HG02588 (cell line): Measurements from ENCODE around the gene HIVEP1.
"Not testable (repeated sequence)": the region's sequence is repeated elsewhere in the genome, so short reads cannot be mapped to it uniquely, and the experiment has no call there.

Experiments used
- ATAC-seq: cut with Tn5 transposase; IDR thresholded peaks from one replicate; pipeline ENCODE4 v1.9.1; 2021; ENCODE audit warnings: mild to moderate bottlenecking, moderate library complexity; ENCODE audit not compliant: unreplicated experiment

HIVEP1 gene

DNA sequence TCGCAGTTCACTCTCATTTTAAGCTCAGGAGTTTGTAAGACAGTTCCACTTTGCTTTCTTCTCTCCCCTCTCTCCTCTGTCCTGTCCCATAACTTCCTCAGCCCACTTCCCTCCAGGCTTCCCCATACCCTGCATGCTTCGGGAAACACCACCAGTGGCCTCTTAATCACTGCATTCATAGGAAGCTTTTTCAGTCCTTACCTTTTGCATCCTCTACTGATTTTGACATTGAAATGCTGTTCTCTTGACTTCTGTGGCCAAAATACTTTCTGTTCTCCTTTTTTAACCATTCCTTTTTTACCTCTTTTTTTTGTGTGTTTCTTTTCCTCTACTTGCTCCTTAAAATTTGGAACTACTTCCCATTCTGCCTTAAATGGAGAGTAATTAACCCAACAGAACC is 69.7 kb downstream of the HIVEP1 start:
- no peak for ATAC-seq

GRCh38 chr6:12082368-12082767 is 70.3 kb downstream of the HIVEP1 start:
- no peak for ATAC-seq

- ATAC-seq = no peak
Observed at GRCh38 chr6:12083302-12083701, 71.2 kb downstream of the HIVEP1 start.

GRCh38 chr6:12083763-12084162 is 71.7 kb downstream of the HIVEP1 start:
- ATAC-seq = no peak

- ATAC-seq = no peak
Observed at GRCh38 chr6:12084681-12085080, 72.6 kb downstream of the HIVEP1 start.

DNA sequence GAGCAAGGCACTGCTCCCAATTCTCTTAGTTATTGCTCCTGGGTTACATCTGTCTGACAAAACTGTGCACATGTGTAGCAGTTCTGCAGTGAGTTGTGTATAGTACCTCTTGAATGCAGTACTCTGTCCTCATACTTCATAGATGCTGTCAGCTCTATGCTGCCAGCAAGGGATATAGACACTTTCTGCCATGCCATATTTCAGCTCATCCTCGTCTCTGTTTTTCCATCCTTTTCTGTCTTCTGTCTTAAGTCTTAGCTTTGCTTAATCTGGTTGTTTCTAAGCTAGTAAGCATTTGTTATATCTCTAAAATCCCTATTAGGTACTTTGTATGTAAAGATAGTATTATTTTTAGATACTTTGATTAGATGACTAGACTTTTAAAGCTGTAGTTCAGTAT is 76.4 kb downstream of the HIVEP1 start:
- no peak for ATAC-seq

GRCh38 chr6:12090714-12091113 is 78.6 kb downstream of the HIVEP1 start:
- no peak for ATAC-seq

- no peak for ATAC-seq
Observed at GRCh38 chr6:12092762-12093161, 80.7 kb downstream of the HIVEP1 start.

DNA sequence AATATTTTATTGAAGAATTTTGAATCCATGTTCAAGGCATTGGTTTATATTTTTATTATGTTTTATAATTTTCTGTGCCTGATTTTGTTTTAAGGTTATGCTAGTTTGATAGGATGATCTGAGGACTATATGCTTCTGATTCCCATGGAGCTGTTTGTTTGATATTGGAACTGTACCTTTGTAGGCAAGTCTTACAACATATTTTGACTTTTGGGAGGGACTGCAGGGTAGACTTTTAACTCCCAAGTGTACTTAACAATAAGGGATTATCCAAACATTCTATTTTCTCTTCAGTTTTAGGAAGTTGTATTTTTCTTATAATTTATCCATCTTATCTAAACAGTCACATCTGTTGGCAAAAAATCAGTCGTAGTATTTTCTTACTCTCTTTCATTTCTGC is 82.6 kb downstream of the HIVEP1 start:
- no peak for ATAC-seq

DNA sequence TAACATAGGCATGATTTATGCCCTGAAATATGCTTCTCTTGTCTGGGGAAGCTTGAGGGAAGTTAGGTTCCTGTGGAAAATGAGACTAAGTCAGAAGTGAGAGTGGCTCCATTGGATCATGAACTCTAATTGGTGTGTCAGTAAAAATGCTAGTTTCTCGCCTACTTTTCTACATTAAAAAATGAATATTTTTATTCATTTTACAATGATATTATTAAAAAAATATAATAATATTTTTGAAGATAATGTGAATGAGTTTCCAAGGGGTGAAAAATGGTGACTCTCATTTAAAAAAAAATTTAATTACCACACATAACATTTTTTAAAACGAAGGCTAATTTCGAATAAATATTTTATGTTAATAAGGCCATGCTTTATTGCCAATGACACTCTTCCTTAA is 84.2 kb downstream of the HIVEP1 start:
- ATAC-seq = no peak

- ATAC-seq = no peak
Observed at GRCh38 chr6:12097791-12098190, 85.7 kb downstream of the HIVEP1 start.

GRCh38 chr6:12099623-12100338 is 87.7 kb downstream of the HIVEP1 start:
- no peak for ATAC-seq

DNA sequence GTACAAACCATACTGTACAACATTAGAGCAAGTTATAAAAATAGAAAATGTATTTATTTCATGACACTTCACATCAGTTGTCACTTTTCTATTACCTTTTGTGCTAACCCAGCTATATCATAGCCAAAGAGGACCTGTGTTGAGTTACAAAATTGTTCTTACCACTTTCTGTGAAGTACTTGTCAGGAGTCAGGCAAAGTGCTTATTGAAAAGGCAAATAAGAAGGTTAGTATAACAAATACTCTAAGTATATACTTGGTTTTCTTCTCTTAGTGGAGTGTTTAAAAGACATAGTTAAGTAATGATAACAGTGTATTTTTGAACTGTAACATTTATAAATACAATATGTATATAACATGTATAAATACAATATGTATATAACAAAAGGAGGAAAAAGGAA is 88.9 kb downstream of the HIVEP1 start:
- ATAC-seq = no peak

DNA sequence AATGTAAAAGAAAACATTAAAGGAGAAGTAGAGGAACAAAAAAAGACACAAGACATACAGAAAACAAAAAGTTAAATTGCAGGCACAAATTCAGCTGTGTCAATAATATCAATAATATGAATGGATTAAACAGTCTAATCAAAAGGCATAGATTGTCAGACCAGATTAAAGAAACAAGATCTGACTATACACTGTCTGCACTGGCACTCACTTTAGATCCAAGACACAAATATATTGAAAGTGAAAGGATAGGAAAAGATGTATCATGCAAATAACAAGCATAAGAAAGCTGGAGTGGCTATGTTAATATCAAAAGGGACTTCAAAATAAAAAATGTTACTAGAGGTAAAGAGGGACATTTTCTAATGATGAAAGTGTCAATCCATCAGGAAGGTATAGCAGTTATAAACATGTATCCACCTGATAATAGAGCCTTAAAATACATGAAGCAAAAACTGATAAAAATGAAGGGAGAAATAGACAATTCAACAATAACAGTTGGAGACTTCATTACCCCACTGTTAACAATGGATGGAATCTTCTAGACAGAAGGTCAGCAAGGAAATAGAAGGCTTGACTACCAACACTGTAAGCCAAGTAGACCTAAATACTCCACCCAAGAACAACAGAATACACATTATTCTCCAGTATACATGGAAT is 89.7 kb downstream of the HIVEP1 start:
- no peak for ATAC-seq

DNA sequence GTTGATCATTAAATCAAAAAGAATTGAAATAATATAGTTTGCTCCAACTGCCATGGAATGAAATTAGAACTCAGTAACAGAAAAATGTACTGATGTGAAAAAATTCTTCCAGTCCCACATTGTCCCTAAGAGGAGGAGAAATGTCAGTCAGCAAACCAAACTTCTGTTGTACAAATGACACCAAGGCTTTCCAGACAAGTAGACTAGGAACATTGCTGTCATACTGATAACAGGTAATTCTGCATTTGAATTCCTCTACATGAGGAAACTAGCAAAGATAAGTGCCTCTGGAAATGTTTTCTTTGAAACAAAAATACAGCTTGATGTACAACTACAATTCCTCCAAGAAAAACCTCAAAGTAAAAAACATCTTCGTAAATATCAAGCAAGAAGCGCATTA is 90.2 kb downstream of the HIVEP1 start:
- no peak for ATAC-seq

DNA sequence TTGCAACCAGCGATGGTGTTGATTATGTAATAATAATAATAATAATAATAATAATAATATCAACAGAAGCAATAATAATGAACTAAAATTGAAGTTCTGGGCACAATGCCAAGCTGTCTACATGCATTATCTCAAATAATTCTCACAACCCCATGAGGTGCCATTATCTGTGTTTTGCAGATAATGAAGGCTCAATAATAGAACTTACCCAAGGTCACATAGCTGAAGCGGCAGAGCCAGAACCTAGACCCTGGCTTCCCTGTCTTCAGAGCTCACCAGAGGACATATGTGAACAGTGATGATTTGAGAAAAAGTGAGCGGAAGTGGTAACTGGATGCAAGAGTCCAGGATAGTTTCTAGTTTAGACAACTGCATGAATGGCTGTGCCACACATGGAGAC is 91.0 kb downstream of the HIVEP1 start:
- ATAC-seq = no peak

GRCh38 chr6:12105271-12105670 is 93.2 kb downstream of the HIVEP1 start:
- ATAC-seq = no peak

- ATAC-seq = not testable (repeated sequence)
Observed at GRCh38 chr6:12108376-12108775, 96.3 kb downstream of the HIVEP1 start.

DNA sequence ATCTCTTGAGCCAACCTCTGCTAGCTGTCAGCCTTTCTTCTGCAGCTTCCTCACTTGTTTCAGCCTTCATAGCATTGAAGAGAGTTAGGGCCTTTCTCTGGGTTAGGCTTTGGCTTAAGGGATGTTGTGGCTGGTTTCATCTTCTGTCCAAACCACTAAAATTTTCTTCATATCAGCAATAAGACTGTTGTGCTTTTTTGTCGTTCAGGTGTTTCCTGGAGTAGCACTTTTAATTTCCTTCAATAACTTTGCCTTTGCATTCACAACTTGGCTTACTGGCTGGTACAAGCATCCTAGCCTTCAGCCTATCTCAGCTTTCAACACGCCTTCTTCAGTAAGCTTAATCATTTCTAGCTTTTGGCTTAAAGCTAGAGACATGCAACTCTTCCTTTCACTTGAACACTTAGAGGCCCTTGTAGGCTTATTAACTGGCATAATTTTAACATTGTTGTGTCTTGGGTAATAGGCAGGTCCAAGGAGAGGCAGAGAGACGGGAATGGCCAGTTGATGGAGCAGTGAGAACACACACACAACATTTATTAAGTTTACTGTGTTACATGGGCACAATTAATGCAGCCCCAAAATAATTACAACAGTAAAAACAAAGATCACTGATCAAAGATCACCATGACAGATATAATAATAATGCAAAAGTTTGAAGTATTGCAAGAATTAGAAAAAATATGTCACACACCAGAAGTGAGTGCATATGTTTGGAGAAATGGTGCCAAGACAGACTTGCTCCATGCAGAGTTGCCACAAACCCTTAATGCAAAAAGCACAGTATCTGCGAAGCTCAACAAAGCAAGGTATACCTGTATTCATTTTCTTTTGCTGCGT is 98.6 kb downstream of the HIVEP1 start:
- ATAC-seq = no peak

DNA sequence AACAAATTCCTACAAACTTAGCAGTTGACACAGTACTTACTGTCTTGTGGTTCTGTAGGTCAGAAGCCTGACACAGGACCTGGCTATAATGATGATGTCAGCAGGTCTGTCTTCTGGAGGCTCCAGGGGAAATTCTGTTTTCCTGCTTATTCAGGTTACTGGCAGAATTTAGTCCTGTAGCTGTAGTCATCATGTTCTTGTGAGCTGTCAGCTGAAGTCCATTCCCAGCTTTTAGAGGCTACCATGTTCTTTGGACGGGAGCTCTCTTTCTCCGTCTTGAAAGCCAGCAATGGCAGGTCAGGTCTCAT is 99.2 kb downstream of the HIVEP1 start:
- no peak for ATAC-seq

DNA sequence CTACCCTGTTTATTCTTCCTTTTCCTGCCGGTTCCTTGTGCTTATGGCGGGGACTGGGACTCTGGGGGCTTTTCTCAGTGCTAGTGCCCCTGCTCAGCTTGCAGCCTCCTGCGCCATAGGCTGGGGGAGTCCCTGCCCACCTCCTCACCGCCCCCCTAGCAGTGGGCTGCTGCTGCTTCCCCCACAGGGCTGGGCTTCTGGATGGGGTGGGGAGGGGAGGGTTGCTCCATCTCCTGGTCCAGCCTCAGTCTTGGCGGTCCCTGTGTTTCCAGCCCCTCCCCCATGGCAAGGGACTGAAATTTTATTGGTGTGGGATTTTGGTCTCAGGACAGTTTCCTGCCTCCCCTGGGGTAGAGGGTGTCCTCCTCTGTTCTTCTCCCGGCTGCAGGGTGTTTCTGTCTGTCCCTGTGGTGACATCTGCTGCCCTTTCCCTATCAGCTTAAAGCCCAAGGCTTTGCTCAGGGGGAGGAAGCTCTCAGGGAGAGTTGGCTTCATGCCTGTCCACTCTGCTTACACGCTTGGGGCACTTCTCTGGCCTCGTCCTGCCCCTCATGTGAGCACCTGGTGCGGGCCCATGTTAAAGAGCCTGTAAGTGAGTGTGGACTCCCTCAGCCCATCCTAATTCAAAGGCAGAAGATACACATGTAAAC is 100.6 kb downstream of the HIVEP1 start:
- peak; percentile 5 for ATAC-seq

GRCh38 chr6:12113190-12113577 is 101.1 kb downstream of the HIVEP1 start:
- ATAC-seq = peak; percentile 40
